Measurements from ENCODE around the gene GARS1. TPM values are rescaled to one million over a fixed set of nuclear protein-coding genes. Genes with fewer than 3 reads are reported as not detected.

Gene GARS1
- total RNA-seq, 1 donor from 2014 or later, result 111 TPM

- H3K27me3 Mint-ChIP-seq, result no peaks in the 10 kb centered on the region
- no peak overlapping the region for H3K4me3 Mint-ChIP-seq
- no peak for DNase-seq (ENCODE audit: extremely low spot score, unreplicated experiment)
- no peak overlapping the region for H3K27ac Mint-ChIP-seq
- TF ChIP-seq, protein P1, sequence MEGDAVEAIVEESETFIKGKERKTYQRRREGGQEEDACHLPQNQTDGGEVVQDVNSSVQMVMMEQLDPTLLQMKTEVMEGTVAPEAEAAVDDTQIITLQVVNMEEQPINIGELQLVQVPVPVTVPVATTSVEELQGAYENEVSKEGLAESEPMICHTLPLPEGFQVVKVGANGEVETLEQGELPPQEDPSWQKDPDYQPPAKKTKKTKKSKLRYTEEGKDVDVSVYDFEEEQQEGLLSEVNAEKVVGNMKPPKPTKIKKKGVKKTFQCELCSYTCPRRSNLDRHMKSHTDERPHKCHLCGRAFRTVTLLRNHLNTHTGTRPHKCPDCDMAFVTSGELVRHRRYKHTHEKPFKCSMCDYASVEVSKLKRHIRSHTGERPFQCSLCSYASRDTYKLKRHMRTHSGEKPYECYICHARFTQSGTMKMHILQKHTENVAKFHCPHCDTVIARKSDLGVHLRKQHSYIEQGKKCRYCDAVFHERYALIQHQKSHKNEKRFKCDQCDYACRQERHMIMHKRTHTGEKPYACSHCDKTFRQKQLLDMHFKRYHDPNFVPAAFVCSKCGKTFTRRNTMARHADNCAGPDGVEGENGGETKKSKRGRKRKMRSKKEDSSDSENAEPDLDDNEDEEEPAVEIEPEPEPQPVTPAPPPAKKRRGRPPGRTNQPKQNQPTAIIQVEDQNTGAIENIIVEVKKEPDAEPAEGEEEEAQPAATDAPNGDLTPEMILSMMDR (conservative IDR thresholded peaks at IDR 0.05), result no peak
- H3K4me1 Mint-ChIP-seq (ENCODE audit: unreplicated experiment), result no peaks in the 10 kb centered on the region
- no peaks in the 10 kb centered on the region for H3K9me3 Mint-ChIP-seq
- peaks cover 45% of the 10 kb centered on the region for H3K36me3 Mint-ChIP-seq
Observed at GRCh38 chr7:30617359-30617758, 22.7 kb downstream of the GARS1 start.

DNA sequence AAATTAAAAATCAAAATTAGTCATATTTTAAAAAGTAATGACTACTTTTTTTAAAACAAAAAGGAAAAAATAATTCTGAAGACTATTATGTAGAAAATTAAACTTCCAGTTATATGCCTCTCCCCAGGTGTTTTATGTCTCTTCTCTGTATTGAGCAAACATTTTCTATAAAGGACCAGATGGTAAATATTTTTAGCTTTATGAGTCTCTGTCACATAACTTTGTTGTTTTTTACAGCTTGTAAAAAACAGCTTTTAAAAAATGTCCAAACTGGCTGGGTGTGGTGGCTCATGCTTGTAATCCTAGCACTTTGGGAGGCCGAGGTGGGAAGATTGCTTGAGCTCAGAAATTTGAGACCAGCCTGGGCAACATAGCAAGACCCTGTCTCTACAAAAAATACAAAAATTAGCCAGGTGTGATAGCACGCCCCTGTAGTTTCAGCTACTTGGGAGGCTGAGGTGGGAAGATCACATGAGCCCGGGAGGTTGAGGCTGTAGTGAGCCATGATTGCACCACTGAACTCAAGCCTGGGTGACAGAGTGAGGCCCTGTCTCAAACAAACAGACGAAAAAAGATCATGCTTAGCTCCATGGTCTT is 23.5 kb downstream of the GARS1 start:
- Mint-ChIP-seq H3K27me3 (no peaks in the 10 kb centered on the region), H3K4me1 (ENCODE audit: unreplicated experiment) (no peaks in the 10 kb centered on the region), H3K27ac (no peak overlapping the region), H3K4me3 (no peak overlapping the region), H3K36me3 (peaks cover 42% of the 10 kb centered on the region), H3K9me3 (no peaks in the 10 kb centered on the region)
- DNase-seq (ENCODE audit: extremely low spot score, unreplicated experiment), result no peak
- TF ChIP-seq, protein P1 (conservative IDR thresholded peaks at IDR 0.05), result no peak

DNA sequence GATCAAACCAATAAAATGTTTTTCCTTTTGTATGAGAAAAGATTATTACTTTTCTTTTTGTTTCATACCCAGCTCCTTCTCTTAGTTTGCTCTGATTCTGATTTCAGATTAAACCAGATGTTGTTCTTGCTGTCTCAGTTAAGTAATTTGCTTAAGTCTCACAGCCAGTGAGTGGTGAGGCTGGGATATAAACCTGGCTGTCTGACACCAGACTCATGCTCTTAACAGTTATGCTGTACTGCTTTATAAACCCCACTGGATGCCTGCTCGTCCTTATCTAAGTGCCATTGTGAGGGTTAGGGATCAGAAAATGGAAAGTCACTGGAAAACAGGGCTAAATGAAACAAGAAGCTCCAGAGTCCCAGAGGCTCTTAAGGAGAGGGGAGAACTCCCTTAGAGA is 24.3 kb downstream of the GARS1 start:
- Mint-ChIP-seq H3K4me3 (no peak overlapping the region), H3K27ac (no peak overlapping the region), H3K27me3 (no peaks in the 10 kb centered on the region), H3K9me3 (no peaks in the 10 kb centered on the region), H3K36me3 (peaks cover 39% of the 10 kb centered on the region), H3K4me1 (ENCODE audit: unreplicated experiment) (no peaks in the 10 kb centered on the region)
- TF ChIP-seq, protein P1 (conservative IDR thresholded peaks at IDR 0.05), result no peak
- DNase-seq (ENCODE audit: extremely low spot score, unreplicated experiment), result no peak

DNA sequence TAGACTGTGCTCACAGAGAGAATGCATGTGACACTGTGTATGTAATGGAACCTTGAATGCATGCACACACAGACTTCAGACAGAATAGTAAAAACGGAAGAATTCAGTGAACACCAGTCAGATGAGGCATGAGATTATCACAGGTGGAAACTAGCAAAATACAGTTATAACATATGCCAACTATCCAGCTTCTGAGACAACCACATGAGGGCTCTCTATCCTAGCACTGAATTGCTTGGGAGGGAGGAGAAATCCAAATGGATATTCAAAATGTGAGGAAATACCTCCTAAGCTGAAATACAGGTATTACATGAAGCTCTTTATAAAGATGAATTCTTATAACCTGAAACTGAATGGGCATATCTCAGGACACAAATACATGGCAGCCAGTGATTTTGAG is 30.6 kb downstream of the GARS1 start:
- TF ChIP-seq, protein P1 (conservative IDR thresholded peaks at IDR 0.05), result peak; percentile 25
- Mint-ChIP-seq H3K27me3 (no peaks in the 10 kb centered on the region), H3K4me3 (no peak overlapping the region), H3K4me1 (ENCODE audit: unreplicated experiment) (no peaks in the 10 kb centered on the region), H3K9me3 (no peaks in the 10 kb centered on the region), H3K36me3 (peaks cover 40% of the 10 kb centered on the region), H3K27ac (no peak overlapping the region)
- no peak for DNase-seq (ENCODE audit: extremely low spot score, unreplicated experiment)

- TF ChIP-seq, protein P1 (conservative IDR thresholded peaks at IDR 0.05), result no peak
- H3K9me3 Mint-ChIP-seq, result no peaks in the 10 kb centered on the region
- H3K27ac Mint-ChIP-seq, result no peak overlapping the region
- H3K27me3 Mint-ChIP-seq, result no peaks in the 10 kb centered on the region
- DNase-seq (ENCODE audit: extremely low spot score, unreplicated experiment), result no peak
- peaks cover 35% of the 10 kb centered on the region for H3K36me3 Mint-ChIP-seq
- no peaks in the 10 kb centered on the region for H3K4me1 Mint-ChIP-seq (ENCODE audit: unreplicated experiment)
- H3K4me3 Mint-ChIP-seq, result no peak overlapping the region
Observed at GRCh38 chr7:30627026-30627425, 32.3 kb downstream of the GARS1 start.

DNA sequence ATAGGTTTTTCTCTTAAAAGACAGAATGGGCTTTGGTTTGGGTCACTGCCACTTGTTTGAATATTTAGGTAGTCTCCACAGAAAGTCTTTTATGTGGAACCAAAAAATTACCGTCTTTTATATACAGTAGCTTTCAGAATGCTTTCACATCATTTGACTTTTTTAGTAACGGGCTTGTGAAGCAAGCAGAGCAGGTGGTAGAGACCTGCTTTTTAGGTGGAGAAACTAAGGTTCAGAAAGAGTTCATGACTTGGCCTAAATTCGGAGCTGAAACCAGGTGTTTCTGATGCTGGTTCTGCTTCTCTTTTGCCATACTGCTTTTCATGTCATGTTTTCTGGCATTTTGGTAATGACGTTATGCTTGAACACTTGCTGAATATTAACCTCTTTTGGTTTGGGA is 36.3 kb downstream of the GARS1 start:
- H3K9me3 Mint-ChIP-seq, result no peaks in the 10 kb centered on the region
- H3K4me3 Mint-ChIP-seq, result no peak overlapping the region
- H3K27ac Mint-ChIP-seq, result no peak overlapping the region
- DNase-seq (ENCODE audit: extremely low spot score, unreplicated experiment), result no peak
- H3K4me1 Mint-ChIP-seq (ENCODE audit: unreplicated experiment), result no peaks in the 10 kb centered on the region
- no peaks in the 10 kb centered on the region for H3K27me3 Mint-ChIP-seq
- TF ChIP-seq, protein P1 (conservative IDR thresholded peaks at IDR 0.05), result no peak
- peaks cover 47% of the 10 kb centered on the region for H3K36me3 Mint-ChIP-seq
